GM19468 (cell line): ENCODE results near the gene SERTAD4.
"Not testable (repeated sequence)": the region's sequence is repeated elsewhere in the genome, so short reads cannot be mapped to it uniquely, and the experiment has no call there.

Source experiments
- ATAC-seq: cut with Tn5 transposase; IDR thresholded peaks from one replicate; pipeline ENCODE4 v1.9.1; 2021; ENCODE audit warnings: mild to moderate bottlenecking, moderate library complexity, moderate number of reproducible peaks; ENCODE audit not compliant: unreplicated experiment; ENCODE audit errors: extremely low read depth

Gene SERTAD4

GRCh38 chr1:210232511-210233215 lies at the start of gene SERTAD4:
SERTAD4 (plus strand) TSS chr1:210232796; CDS start chr1:210237961, 5,165 bp downstream.
- ATAC-seq, result no peak

- ATAC-seq, result no peak
Measured at GRCh38 chr1:210185063-210185462, 47.5 kb upstream of the SERTAD4 start.

- ATAC-seq, result not testable (repeated sequence)
Measured at GRCh38 chr1:210187849-210188606, 44.6 kb upstream of the SERTAD4 start.

- ATAC-seq, result no peak
Measured at GRCh38 chr1:210189426-210189825, 43.2 kb upstream of the SERTAD4 start.

GRCh38 chr1:210195635-210196160 lies 36.9 kb upstream of the SERTAD4 start:
- ATAC-seq, result no peak

GRCh38 chr1:210196266-210196665 lies 36.3 kb upstream of the SERTAD4 start:
- not testable (repeated sequence) for ATAC-seq

GRCh38 chr1:210198840-210199239 lies 33.8 kb upstream of the SERTAD4 start:
- no peak for ATAC-seq

GRCh38 chr1:210200124-210200736 lies 32.4 kb upstream of the SERTAD4 start:
- no peak for ATAC-seq

- no peak for ATAC-seq
Measured at GRCh38 chr1:210201681-210202080, 30.9 kb upstream of the SERTAD4 start.

GRCh38 chr1:210207597-210208450 lies 24.8 kb upstream of the SERTAD4 start:
- ATAC-seq, result no peak

- no peak for ATAC-seq
Measured at GRCh38 chr1:210213335-210213734, 19.3 kb upstream of the SERTAD4 start.

GRCh38 chr1:210214573-210215409 lies 17.8 kb upstream of the SERTAD4 start:
- no peak for ATAC-seq

- no peak for ATAC-seq
Measured at GRCh38 chr1:210217482-210217881, 15.1 kb upstream of the SERTAD4 start.

GRCh38 chr1:210218047-210218446 lies 14.5 kb upstream of the SERTAD4 start:
- no peak for ATAC-seq

GRCh38 chr1:210222340-210223006 lies 10.1 kb upstream of the SERTAD4 start:
- ATAC-seq, result no peak

- no peak for ATAC-seq
Measured at GRCh38 chr1:210223226-210223904, 9.2 kb upstream of the SERTAD4 start.

- ATAC-seq, result no peak
Measured at GRCh38 chr1:210228158-210228557, 4.4 kb upstream of the SERTAD4 start.

GRCh38 chr1:210230149-210230695 lies 2.4 kb upstream of the SERTAD4 start:
- no peak for ATAC-seq
